CD4-positive, CD25-positive, alpha-beta regulatory T cell (primary cell): Measurements from ENCODE around the gene PCBP2. TPM values are rescaled to one million over a fixed set of nuclear protein-coding genes. Genes with fewer than 3 reads are reported as not detected.

Experiments used
- ATAC-seq, 2 donors: fragments of 150-1000 bp; cut with Tn5 transposase; one replicate each; pipeline ENCODE4 v1.10.0; 2021; ENCODE audit warnings: low read depth in 2 of 2, moderate number of reproducible peaks in 2 of 2, moderate library complexity in 1 of 2
- DNase-seq, 3 donors: peaks; one replicate each; pipeline versions ENCODE4 v3.0.0 to v3.0.0-alpha.2; 2012 to 2022; ENCODE audit warnings: mixed read lengths in 1 of 3
- H3K27ac ChIP-seq: one replicate; pipeline ENCODE4 v1.7.0; 2013; ENCODE audit warnings: mild to moderate bottlenecking, low read length; ENCODE audit not compliant: insufficient read depth, poor library complexity, severe bottlenecking
- H3K27me3 ChIP-seq: one replicate; pipeline ENCODE4 v1.7.0; 2013; ENCODE audit warnings: low read length; ENCODE audit not compliant: control insufficient read depth, insufficient read depth
- H3K36me3 ChIP-seq: one replicate; pipeline ENCODE4 v1.7.0; 2013; ENCODE audit warnings: mild to moderate bottlenecking, low read length, moderate library complexity; ENCODE audit not compliant: control insufficient read depth, insufficient read depth
- H3K4me1 ChIP-seq: 2 replicates; pipeline ENCODE4 v1.7.0; 2013; ENCODE audit warnings: mild to moderate bottlenecking, low read length; ENCODE audit not compliant: insufficient read depth, control insufficient read depth, poor library complexity, severe bottlenecking
- H3K4me3 ChIP-seq: one replicate; pipeline ENCODE4 v1.7.0; 2013; ENCODE audit warnings: low read depth, mild to moderate bottlenecking, low read length, moderate library complexity
- H3K9me3 ChIP-seq, 2 experiments: 1 replicate in 1 of 2; 2 replicates in 1 of 2; pipeline ENCODE4 v1.7.0; 2013; ENCODE audit warnings: low read length in 2 of 2, mild to moderate bottlenecking in 1 of 2, moderate library complexity in 1 of 2; ENCODE audit not compliant: control insufficient read depth in 2 of 2
- H3K27ac Mint-ChIP-seq, 3 donors: one replicate each; pipeline ENCODE4 v1.8.0; 2020 to 2022; ENCODE audit warnings: mild to moderate bottlenecking in 3 of 3, mixed read lengths in 3 of 3, moderate library complexity in 2 of 3
- H3K27me3 Mint-ChIP-seq: one replicate; pipeline ENCODE4 v1.8.0; 2022; ENCODE audit warnings: mild to moderate bottlenecking, mixed read lengths
- H3K36me3 Mint-ChIP-seq: one replicate; pipeline ENCODE4 v1.8.0; 2020; ENCODE audit warnings: mixed read lengths
- H3K4me1 Mint-ChIP-seq, 4 donors: one replicate each; pipeline ENCODE4 v1.8.0; 2020 to 2022; ENCODE audit warnings: mixed read lengths in 4 of 4, mild to moderate bottlenecking in 1 of 4
- H3K4me3 Mint-ChIP-seq, 4 donors: one replicate each; pipeline ENCODE4 v1.8.0; 2020 to 2022; ENCODE audit warnings: mild to moderate bottlenecking in 4 of 4, mixed read lengths in 4 of 4, moderate library complexity in 3 of 4
- H3K9me3 Mint-ChIP-seq, 7 donors: one replicate each; pipeline ENCODE4 v1.8.0; 2020 to 2022; ENCODE audit warnings: mixed read lengths in 7 of 7, mild to moderate bottlenecking in 3 of 7, moderate library complexity in 2 of 7
- polyA plus RNA-seq, 4 donors: library from polyadenylated mRNA; unstranded; fragments of 300-500 nt; fragmentation: Illumina TruSeq; gene quantifications; one replicate each; pipeline ENCODE4 v1.2.3, GENCODE V29; 2021
- total RNA-seq: library from RNA; stranded (reverse); gene quantifications from one replicate; pipeline ENCODE4 v1.2.3, GENCODE V29; 2022

PCBP2 gene
- total and polyA plus RNA-seq, 5 donors from 2014 or later, result 113 to 931 (median 136) TPM

DNA sequence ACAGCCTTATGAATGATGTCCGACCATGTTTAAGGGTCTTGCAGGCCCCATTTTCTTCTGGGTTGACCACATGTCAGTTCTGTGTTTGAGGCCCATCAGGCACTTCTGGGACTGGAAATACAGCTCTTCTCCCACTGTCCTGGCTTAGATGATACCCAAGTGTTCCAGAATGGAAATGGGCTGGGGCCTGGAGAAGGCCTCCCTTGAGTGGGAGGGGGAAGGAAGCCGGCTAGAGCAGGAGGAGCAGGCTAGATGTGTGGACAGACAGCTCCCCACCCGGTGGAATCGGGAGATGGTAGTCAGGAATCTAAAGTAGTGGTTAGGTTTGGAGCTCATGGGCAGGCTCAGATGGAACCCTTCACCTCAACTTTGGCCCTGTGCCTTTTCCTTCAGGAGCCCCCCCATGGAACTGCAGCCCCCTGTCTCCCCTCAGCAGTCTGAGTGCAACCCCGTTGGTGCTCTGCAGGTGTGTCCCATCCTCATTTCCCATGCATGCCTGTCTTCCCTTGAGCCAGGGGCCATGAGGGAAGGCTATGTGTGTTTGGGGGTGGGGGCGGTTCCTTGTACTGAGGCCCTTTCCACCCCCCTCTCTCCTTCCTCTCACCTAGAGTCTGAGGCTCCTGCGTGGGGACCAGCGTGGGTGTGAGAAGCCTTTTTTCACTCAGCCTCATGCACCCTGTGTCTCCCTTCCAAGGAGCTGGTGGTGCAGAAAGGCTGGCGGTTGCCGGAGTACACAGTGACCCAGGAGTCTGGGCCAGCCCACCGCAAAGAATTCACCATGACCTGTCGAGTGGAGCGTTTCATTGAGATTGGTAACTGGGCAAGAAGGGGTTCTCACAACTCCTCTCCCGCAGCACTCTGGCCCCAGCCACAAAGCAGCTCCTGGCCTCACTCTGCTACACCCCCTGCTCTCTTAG is 52.4 kb downstream of the PCBP2 start:
- H3K4me1 Mint-ChIP-seq, result peaks cover 5 to 43% (median 22%) of the 10 kb centered on the region in 4 donors
- no peaks in the 10 kb centered on the region for H3K27me3 Mint-ChIP-seq
- Histone ChIP-seq H3K4me3 (no peak overlapping the region), H3K36me3 (peaks cover 26% of the 10 kb centered on the region), H3K4me1 (peaks cover 27% of the 10 kb centered on the region), H3K27ac (peak overlapping the region; percentile 14), H3K9me3 (no peaks in the 10 kb centered on the region), H3K27me3 (no peaks in the 10 kb centered on the region)
- no peak for DNase-seq
- ATAC-seq, result no peak
- no peaks in the 10 kb centered on the region for H3K9me3 Mint-ChIP-seq
- peak overlapping the region in 2 of 4 donors; percentile 19 to 21 for H3K4me3 Mint-ChIP-seq
- H3K27ac Mint-ChIP-seq, result no peak overlapping the region
- H3K36me3 Mint-ChIP-seq, result peaks cover 15% of the 10 kb centered on the region

DNA sequence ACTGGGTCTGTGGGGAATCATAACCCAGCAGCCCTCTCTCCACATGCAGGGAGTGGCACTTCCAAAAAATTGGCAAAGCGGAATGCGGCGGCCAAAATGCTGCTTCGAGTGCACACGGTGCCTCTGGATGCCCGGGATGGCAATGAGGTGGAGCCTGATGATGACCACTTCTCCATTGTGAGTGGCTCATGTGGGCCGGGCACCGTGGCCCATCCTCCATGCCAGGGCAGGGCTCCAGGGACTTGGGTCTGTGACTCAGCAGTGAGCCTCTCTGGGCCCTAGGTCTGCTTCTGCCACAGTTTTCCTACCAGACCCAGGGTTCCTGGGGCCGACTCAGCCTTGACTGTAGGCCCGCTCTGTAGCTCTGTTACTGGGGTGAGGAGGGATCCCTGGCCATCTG is 53.2 kb downstream of the PCBP2 start:
- Histone ChIP-seq H3K4me3 (no peak overlapping the region), H3K36me3 (peaks cover 26% of the 10 kb centered on the region), H3K27me3 (no peaks in the 10 kb centered on the region), H3K9me3 (no peaks in the 10 kb centered on the region), H3K4me1 (peaks cover 21% of the 10 kb centered on the region), H3K27ac (peak overlapping the region; percentile 14)
- peak overlapping the region in 1 of 3 donors; percentile 18 for H3K27ac Mint-ChIP-seq
- ATAC-seq, result no peak
- DNase-seq, result no peak
- peak overlapping the region in 1 of 4 donors; percentile 19 for H3K4me3 Mint-ChIP-seq
- H3K27me3 Mint-ChIP-seq, result no peaks in the 10 kb centered on the region
- H3K36me3 Mint-ChIP-seq, result peaks cover 15% of the 10 kb centered on the region
- no peaks in the 10 kb centered on the region for H3K9me3 Mint-ChIP-seq
- H3K4me1 Mint-ChIP-seq, result peaks cover 5 to 38% (median 19%) of the 10 kb centered on the region in 4 donors

DNA sequence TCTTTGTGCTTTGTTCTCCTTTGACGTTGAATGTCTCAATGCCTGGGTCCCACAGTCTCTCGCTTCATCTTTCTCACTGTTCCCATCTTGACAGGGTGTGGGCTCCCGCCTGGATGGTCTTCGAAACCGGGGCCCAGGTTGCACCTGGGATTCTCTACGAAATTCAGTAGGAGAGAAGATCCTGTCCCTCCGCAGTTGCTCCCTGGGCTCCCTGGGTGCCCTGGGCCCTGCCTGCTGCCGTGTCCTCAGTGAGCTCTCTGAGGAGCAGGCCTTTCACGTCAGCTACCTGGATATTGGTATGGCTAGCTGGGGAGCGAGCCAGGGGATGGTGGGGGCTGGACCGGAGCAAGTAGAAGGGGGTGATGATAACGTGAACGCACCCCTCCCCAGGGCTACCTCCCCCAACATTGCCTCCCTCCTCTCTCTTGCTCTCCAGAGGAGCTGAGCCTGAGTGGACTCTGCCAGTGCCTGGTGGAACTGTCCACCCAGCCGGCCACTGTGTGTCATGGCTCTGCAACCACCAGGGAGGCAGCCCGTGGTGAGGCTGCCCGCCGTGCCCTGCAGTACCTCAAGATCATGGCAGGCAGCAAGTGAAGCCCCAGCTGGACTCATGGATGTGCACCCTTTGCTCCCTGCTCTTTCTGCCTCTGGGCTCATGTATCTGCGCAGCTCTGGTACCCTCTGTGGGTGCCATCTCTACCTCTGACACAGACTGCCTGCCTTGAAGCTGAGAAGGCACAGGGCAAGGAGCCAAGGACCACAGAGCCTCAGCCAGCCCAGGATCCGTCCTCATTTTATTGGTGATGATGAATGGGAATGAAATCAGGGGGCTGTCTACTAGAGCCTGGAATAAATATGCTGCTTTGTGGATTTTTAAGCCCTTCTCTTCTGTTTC is 53.9 kb downstream of the PCBP2 start:
- H3K27ac ChIP-seq, result no peak overlapping the region
- no peaks in the 10 kb centered on the region for H3K9me3 ChIP-seq
- H3K4me3 ChIP-seq, result no peak overlapping the region
- H3K9me3 Mint-ChIP-seq, result no peaks in the 10 kb centered on the region
- no peaks in the 10 kb centered on the region for H3K27me3 Mint-ChIP-seq
- H3K4me3 Mint-ChIP-seq, result peak overlapping the region in 2 of 4 donors; percentile 19 to 53
- peaks cover 16% of the 10 kb centered on the region for H3K4me1 ChIP-seq
- peaks cover 5 to 31% (median 16%) of the 10 kb centered on the region in 4 donors for H3K4me1 Mint-ChIP-seq
- H3K36me3 ChIP-seq, result peaks cover 26% of the 10 kb centered on the region
- H3K27ac Mint-ChIP-seq, result peak overlapping the region in 1 of 3 donors; percentile 14
- H3K27me3 ChIP-seq, result no peaks in the 10 kb centered on the region
- ATAC-seq (no peak), DNase-seq (no peak)
- H3K36me3 Mint-ChIP-seq, result peaks cover 15% of the 10 kb centered on the region

DNA sequence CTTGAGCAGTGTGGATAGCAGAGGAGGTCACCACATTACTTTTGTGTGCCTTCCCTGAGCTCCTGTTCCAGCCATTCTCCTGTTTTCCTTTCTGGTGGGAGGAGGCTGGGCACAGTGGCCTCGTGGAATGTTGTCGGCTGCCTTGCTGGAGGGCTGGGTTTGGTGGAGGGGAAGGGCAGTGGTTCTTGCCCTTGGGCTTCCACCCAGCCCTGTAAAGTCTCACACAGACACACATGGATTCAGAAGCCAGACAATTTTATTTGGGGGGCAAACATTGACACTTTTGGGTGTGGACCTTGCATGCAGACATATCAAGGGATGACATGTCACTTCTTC is 54.5 kb downstream of the PCBP2 start:
- Histone ChIP-seq H3K27ac (no peak overlapping the region), H3K36me3 (peaks cover 26% of the 10 kb centered on the region), H3K9me3 (no peaks in the 10 kb centered on the region), H3K4me1 (peaks cover 15% of the 10 kb centered on the region), H3K27me3 (no peaks in the 10 kb centered on the region), H3K4me3 (no peak overlapping the region)
- DNase-seq (no peak), ATAC-seq (no peak)
- Mint-ChIP-seq H3K9me3 (no peaks in the 10 kb centered on the region), H3K4me3 (no peak overlapping the region), H3K27ac (peak overlapping the region in 1 of 3 donors; percentile 14), H3K36me3 (peaks cover 15% of the 10 kb centered on the region), H3K27me3 (no peaks in the 10 kb centered on the region), H3K4me1 (peaks cover 5 to 27% (median 15%) of the 10 kb centered on the region in 4 donors)

DNA sequence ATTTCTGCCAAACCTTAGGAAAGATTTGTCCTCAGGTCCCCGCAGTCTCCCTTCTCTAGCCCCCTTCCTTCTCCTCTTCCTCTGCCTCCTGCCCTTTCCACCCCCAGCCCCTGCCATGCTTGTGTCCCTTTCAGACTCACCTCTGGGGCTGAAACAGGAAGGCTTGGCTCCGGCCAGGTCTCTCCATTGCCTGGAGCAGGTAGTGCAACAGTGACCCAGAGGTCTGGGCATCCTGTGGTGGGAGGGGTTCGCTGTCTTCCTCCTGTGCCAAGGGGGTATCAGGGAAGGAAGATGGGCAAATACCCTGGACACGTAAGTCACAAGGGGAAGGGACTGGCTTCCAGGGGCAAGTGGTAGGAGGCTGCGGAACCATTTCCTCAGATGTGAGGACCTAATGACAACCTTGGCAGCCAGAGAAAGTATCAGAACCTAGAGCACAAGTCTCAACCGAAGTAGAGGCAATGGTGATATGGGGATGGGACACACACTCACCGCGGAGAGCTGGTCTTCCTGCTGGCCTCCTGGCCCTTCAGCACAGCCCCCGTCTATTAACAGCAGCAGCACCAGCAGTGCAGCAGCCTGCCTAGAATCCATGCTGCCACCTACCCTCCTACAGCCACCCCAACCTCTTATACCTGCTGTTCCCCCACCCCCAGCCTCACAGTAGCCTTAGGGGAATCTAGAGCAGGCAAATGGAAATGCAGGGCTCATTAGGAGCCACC is 55.1 kb downstream of the PCBP2 start, which contains the start of gene NPFF:
NPFF (minus strand) TSS at position 604 of the 722 bp plus-strand sequence; CDS start at position 594, 10 bp downstream.
- no peak for DNase-seq
- Mint-ChIP-seq H3K27ac (no peak within 1 kb of the TSS), H3K4me3 (peak within 1 kb of the TSS in 2 of 4 donors; percentile 4 to 8), H3K27me3 (no peaks in the 10 kb centered on the region), H3K4me1 (peaks cover 3 to 21% (median 12%) of the 10 kb centered on the region in 4 donors), H3K36me3 (peaks cover 20% of the 10 kb centered on the region), H3K9me3 (no peaks in the 10 kb centered on the region)
- H3K9me3 ChIP-seq, result no peaks in the 10 kb centered on the region
- ATAC-seq, result no peak
- H3K36me3 ChIP-seq, result peaks cover 33% of the 10 kb centered on the region
- H3K4me3 ChIP-seq, result no peak within 1 kb of the TSS
- H3K27me3 ChIP-seq, result no peaks in the 10 kb centered on the region
- H3K4me1 ChIP-seq, result peaks cover 9% of the 10 kb centered on the region
- H3K27ac ChIP-seq, result no peak within 1 kb of the TSS

DNA sequence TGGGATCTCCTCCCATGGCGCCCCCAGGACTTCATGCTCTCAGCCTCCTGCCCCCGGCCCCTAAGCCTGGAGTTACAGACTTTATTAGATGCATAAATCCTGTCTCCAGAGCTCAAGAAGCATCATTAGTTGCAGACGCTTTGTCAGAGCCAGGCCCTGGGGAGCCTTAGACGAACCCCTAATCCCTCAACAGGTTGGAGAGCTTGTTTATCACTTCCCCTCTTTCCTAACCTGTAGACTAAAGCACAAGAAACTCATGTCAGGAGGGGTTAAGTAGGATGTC is 55.6 kb downstream of the PCBP2 start:
- H3K4me1 ChIP-seq, result peaks cover 7% of the 10 kb centered on the region
- H3K27me3 Mint-ChIP-seq, result no peaks in the 10 kb centered on the region

DNA sequence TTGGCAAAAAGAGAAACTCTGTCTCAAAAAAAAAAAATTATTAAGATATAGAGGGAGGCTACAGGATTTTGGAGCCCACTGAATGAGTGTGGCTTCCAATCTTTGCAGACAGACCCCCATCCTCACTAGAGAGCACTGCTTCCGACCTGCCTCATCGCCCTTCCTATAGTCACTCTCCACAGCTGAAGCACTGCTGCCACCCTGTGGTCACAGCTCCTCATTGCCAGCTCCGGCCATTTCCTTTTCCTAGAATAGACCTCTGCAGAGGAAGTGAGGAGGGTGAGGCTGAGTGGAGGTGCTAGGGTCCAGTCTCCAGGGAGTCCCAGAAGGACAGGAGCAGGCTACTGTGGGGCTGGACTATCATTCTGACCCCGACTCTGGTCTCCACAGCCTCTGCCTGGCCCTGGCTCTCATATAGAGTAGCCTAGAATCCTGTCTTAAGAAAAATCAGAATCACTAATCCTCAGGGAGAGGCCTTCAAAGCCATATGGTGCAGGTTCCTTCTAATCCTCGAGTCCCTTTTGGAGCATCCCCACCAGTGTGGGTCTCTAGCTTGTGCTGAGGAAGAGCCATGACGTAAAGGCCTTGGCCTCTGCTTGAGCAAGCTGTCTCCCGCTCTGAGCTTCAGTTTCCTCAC is 56.8 kb downstream of the PCBP2 start:
- Histone ChIP-seq H3K27ac (peak overlapping the region; percentile 30), H3K36me3 (peaks cover 40% of the 10 kb centered on the region), H3K27me3 (no peaks in the 10 kb centered on the region), H3K4me3 (no peak overlapping the region), H3K4me1 (peaks cover 7% of the 10 kb centered on the region), H3K9me3 (no peaks in the 10 kb centered on the region)
- Mint-ChIP-seq H3K27ac (peak overlapping the region; percentile 5 to 91 (median 62)), H3K36me3 (peaks cover 21% of the 10 kb centered on the region), H3K4me3 (peak overlapping the region in 1 of 4 donors; percentile 8), H3K4me1 (peaks cover 3 to 11% (median 9%) of the 10 kb centered on the region in 4 donors), H3K27me3 (no peaks in the 10 kb centered on the region), H3K9me3 (no peaks in the 10 kb centered on the region)
- ATAC-seq, result peak; percentile 87 to 93
- DNase-seq, result peak; percentile 70 to 82 (median 77)

More for the DNA sequence above, 55.6 kb downstream of the PCBP2 start:
- Histone ChIP-seq H3K27ac (no peak overlapping the region), H3K27me3 (no peaks in the 10 kb centered on the region), H3K36me3 (peaks cover 34% of the 10 kb centered on the region), H3K4me3 (no peak overlapping the region), H3K9me3 (no peaks in the 10 kb centered on the region)
- peaks cover 3 to 18% (median 10%) of the 10 kb centered on the region in 4 donors for H3K4me1 Mint-ChIP-seq
- no peak for DNase-seq
- no peak overlapping the region for H3K27ac Mint-ChIP-seq
- no peak overlapping the region for H3K4me3 Mint-ChIP-seq
- no peak for ATAC-seq
- no peaks in the 10 kb centered on the region for H3K9me3 Mint-ChIP-seq
- H3K36me3 Mint-ChIP-seq, result peaks cover 20% of the 10 kb centered on the region
